ENCODE results near the gene NDUFB11.
A peak's percentile ranks its signal among the peaks of the same experiment; 100 is the strongest.

GRCh38 chrX:47144626-47145394 lies at the start of gene NDUFB11, which contains the start of gene RBM10:
- TF ChIP-seq, protein P1, sequence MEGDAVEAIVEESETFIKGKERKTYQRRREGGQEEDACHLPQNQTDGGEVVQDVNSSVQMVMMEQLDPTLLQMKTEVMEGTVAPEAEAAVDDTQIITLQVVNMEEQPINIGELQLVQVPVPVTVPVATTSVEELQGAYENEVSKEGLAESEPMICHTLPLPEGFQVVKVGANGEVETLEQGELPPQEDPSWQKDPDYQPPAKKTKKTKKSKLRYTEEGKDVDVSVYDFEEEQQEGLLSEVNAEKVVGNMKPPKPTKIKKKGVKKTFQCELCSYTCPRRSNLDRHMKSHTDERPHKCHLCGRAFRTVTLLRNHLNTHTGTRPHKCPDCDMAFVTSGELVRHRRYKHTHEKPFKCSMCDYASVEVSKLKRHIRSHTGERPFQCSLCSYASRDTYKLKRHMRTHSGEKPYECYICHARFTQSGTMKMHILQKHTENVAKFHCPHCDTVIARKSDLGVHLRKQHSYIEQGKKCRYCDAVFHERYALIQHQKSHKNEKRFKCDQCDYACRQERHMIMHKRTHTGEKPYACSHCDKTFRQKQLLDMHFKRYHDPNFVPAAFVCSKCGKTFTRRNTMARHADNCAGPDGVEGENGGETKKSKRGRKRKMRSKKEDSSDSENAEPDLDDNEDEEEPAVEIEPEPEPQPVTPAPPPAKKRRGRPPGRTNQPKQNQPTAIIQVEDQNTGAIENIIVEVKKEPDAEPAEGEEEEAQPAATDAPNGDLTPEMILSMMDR (conservative IDR thresholded peaks at IDR 0.05) = peak; percentile 74
- TF ChIP-seq ZFX (IDR thresholded peaks at IDR 0.05) = no peak

Data from C4-2B (cell line).